ENCODE measurements around the gene CELF3.

DNA sequence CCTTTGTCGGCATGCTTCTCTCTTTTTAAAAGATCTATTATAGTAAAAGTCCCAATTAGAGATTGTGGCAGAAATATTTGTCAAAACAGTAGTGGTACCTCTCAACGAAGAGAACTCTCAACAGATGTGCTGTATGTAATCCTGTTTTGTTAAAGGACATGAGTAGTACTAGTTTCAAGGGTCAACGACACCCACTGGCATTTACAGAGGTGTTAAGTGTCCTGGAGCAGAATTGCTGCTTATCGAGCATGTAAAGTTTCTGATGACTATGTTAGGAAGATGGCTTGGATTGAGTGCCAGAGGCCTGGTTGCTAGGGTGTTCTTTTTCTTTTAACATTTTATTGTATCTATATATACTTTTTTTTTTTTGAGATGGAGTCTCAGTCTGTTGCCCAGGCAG is 27.1 kb downstream of the CELF3 start:
- no peak for TF ChIP-seq CTCF (IDR thresholded peaks at IDR 0.05)
- TF ChIP-seq POLR2AphosphoS5 (IDR thresholded peaks at IDR 0.05; ENCODE audit: low read depth, low read length), result no peak

Data from Panc1 (cell line).